NCI-H1048 (cell line): ENCODE data around the gene PIEZO1.

Experiments
- DNase-seq: peaks from one replicate; lab custom pipeline; 2025; lab: John Stamatoyannopoulos, UW

Gene PIEZO1

GRCh38 chr16:88721815-88722755 lies 62.9 kb downstream of the PIEZO1 start:
- no peak for DNase-seq

- DNase-seq, result no peak
These were observed 63.8 kb downstream of the PIEZO1 start for GRCh38 chr16:88721236-88721635.

- no peak for DNase-seq
These were observed 64.5 kb downstream of the PIEZO1 start for GRCh38 chr16:88720396-88720970.

GRCh38 chr16:88719933-88720296 lies 65.1 kb downstream of the PIEZO1 start:
- DNase-seq, result no peak

GRCh38 chr16:88719267-88719932 lies 65.6 kb downstream of the PIEZO1 start:
- no peak for DNase-seq

GRCh38 chr16:88718178-88718577 lies 66.8 kb downstream of the PIEZO1 start:
- DNase-seq, result no peak

- DNase-seq, result no peak
These were observed 68.4 kb downstream of the PIEZO1 start for GRCh38 chr16:88716601-88717001.

- no peak for DNase-seq
These were observed 68.8 kb downstream of the PIEZO1 start for GRCh38 chr16:88716201-88716600.

- no peak for DNase-seq
These were observed 69.5 kb downstream of the PIEZO1 start for GRCh38 chr16:88715312-88716190.

GRCh38 chr16:88714420-88715302 lies 70.4 kb downstream of the PIEZO1 start:
- DNase-seq, result no peak

- no peak for DNase-seq
These were observed 71.2 kb downstream of the PIEZO1 start for GRCh38 chr16:88713568-88714419.

- DNase-seq, result no peak
These were observed 72.0 kb downstream of the PIEZO1 start for GRCh38 chr16:88713054-88713453.

- DNase-seq, result no peak
These were observed 72.5 kb downstream of the PIEZO1 start for GRCh38 chr16:88712362-88712979.

- no peak for DNase-seq
These were observed 73.2 kb downstream of the PIEZO1 start for GRCh38 chr16:88711750-88712340.

- no peak for DNase-seq
These were observed 74.5 kb downstream of the PIEZO1 start for GRCh38 chr16:88710556-88710955.

GRCh38 chr16:88706965-88707826 lies 77.8 kb downstream of the PIEZO1 start:
- no peak for DNase-seq

- DNase-seq, result peak; percentile 61
These were observed 78.6 kb downstream of the PIEZO1 start, which contains the start of the genes CTU2 and RNF166 for GRCh38 chr16:88706229-88706964. TSS of gene CTU2 (plus strand) at chr16:88706503. CDS start at chr16:88706531, 28 bp downstream. TSS of gene RNF166 (minus strand) at chr16:88706408. CDS start at chr16:88706325, 83 bp downstream.
